Loucy (cell line): Measurements from ENCODE around the gene TMEM117.

Experiments used
- CTCF ChIP-seq: fragments of 200-600 bp; sonication (generic); conservative IDR thresholded peaks from 2 replicates; pipeline ENCODE4 v1.5.1; 2014; ENCODE audit warnings: mild to moderate bottlenecking, antibody characterized with exemption, low read length
- EZH2phosphoT487 ChIP-seq: fragments of 200-600 bp; IDR thresholded peaks from 2 replicates; pipeline ENCODE4 v1.6.1; 2018; ENCODE audit warnings: antibody characterized with exemption, mild to moderate bottlenecking, moderate library complexity, borderline replicate concordance

- no peak for TF ChIP-seq CTCF
- no peak for TF ChIP-seq EZH2phosphoT487
These were observed 36.5 kb downstream of the TMEM117 start for GRCh38 chr12:43872396-43872795.
